GM10847 (cell line): ENCODE results near the gene THAP3.

Source experiments
- POLR2A ChIP-seq: IDR thresholded peaks from 2 replicates; pipeline ENCODE4 v1.6.1; 2011; ENCODE audit not compliant: insufficient read length; ENCODE audit errors: extremely low read depth

The THAP3 gene

DNA sequence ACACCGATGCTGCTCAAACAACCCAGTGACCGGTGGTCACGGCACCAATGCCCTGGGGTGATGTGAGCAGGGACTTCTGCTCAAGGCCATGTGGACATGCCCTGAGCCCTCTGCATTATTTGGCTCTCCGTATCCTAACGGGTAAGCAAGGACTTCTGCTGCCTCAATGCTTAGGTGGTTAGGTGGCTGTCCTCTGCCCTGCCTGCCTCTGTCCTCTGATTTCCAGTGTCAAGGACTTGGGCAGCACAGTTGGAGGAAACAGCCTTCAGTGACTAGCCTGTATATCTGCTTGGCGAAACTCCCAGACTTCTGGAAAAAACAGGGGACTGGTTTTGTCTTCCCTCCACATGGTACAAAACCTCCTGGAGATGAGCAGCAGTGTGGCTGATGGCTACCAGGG, 42.5 kb downstream of the THAP3 start:
- TF ChIP-seq POLR2A, result no peak

GRCh38 chr1:6668503-6668902, 43.8 kb downstream of the THAP3 start:
- TF ChIP-seq POLR2A, result no peak

- no peak for TF ChIP-seq POLR2A
Observed at GRCh38 chr1:6672558-6672957, 47.9 kb downstream of the THAP3 start.

DNA sequence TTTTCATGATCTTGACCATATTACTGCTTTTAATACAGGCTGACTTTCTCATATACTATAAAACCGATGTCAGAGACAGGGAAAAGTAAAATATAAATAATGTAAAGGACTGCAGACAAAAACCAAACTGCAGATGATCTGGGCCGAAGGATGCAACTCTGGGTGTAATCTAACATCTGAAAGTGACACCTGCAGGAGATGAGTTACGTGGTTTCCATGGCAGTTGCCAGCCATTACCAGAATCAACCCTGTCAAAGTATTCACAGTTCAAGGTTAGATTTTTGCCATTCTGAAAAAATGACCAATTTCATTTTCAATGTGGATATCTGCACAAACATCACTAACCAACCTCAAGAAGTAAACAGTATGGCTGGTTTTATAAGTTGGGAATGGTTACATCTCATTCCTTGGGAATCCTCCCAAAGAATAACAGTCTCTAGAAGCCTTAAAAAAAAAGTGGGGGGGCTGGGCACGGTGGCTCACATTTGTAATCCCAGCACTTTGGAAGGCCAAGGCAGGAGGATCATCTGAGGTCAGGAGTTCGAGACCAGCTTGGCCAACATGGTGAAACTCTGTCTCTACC, 49.2 kb downstream of the THAP3 start:
- no peak for TF ChIP-seq POLR2A

GRCh38 chr1:6674771-6675170, 50.1 kb downstream of the THAP3 start:
- no peak for TF ChIP-seq POLR2A

- TF ChIP-seq POLR2A, result no peak
Observed at GRCh38 chr1:6675941-6676340, 51.3 kb downstream of the THAP3 start.
